Activated gamma-delta T cell treated with Interleukin-2 at 50 U/mL for 16 hours (primary cell): ENCODE measurements around the gene PDCL3.

ENCODE experiments used
- DNase-seq: peaks from one replicate; pipeline ENCODE4 v3.0.0-alpha.2; 2020

Gene PDCL3

DNA sequence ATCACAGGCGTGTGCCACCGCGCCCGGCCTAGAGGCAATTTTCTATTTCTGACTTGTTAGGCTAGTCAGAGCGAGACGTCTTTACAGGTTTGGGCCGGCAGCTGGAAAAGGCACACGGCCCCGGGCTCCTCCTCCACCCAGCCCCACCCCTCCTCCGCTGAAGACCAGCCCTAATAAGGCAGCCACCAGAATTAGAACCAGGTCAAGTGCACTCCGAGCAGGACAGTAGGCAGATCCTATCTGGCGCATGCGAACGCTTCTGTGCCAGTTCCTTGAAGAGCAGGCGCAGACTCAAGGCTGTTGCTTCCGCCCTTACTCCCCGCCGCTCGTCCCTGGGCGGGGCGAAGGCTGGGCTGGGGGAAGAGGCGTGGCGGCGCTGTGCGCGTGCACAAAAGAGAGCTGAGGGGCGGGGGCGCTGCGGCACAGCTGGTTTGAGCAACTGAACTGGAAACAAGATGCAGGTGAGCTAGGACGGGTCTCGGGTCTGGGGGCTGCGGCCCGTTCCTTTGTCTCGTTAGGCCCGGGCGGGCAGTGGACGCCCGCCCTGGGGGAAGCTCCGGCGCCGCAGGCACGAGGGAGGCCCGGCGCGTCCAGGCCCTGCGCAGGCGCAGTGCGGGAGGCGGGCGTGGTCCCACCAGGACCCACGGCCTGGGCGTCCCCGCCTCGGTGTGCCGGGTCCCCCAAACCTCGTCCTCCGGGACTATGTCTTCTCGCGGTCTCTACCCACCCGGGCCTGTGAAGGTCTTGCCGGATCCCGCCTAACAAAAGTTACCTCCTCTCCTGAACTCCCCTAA is at the start of gene PDCL3:
TSS of gene PDCL3 (plus strand) at position 381 of the 794 bp plus-strand sequence. CDS start at position 456, 75 bp downstream.
- DNase-seq = peak; percentile 92

DNA sequence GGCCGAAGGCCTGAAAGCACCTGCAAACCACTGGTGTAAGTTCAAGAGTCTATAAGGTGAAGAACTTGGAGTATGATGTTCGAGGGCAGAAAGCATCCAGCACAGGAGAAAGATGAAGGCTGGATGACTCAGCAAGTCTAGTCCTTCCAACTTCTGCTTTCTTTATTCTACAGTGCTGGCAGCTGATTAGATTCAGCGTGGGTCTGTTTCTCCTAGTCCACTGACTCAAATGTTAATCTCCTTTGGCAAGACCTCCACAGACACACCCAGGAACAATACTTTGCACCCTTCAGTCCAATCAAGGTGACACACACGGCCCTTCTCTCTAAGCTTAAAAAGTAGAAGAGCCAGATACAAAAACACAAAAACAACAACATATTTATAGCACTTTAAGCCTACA is 49.1 kb upstream of the PDCL3 start:
- DNase-seq = no peak

GRCh38 chr2:100517556-100517955 is 45.2 kb upstream of the PDCL3 start:
- DNase-seq = no peak

DNA sequence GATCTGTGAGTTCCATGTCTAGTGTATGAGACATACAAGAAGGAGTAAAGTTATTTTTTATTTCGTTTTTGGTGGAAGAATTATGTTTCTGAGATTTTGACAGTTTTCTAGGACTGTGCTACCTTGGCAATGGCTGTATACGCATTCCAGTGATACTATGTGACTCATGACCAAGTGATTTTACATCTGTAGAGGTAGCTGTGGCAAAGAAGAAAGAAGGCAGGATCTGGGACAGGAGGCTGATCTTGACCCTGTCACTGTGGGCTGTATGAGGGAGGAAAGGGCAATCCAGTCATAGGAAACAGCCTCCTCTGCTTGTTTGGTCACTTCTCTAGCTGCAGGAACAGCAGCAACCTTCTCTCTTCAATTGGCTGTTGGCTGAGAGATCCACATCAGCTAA is 44.0 kb upstream of the PDCL3 start:
- DNase-seq = no peak

GRCh38 chr2:100520224-100520623 is 42.6 kb upstream of the PDCL3 start:
- no peak for DNase-seq

DNA sequence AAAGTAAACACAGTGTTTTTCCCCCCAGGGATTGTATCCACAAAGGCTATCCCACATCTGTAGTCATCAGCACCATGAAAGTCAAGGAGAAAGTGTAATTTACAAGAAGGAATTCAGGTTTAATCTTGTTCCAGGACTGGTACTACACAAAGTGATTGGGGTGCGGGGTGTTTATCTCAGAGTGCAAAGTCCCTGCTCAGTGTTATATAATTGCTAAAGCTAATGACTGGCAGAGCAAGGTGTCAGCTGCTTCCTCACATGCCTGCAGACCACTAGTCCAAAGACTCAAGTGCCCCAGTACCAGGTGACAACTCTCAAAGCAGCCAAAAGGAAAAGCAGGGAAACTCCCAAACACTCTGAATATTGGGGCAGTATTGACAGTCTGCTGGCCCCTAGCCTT is 40.4 kb upstream of the PDCL3 start:
- no peak for DNase-seq

- no peak for DNase-seq
Measured at GRCh38 chr2:100524331-100524730, 38.5 kb upstream of the PDCL3 start.

GRCh38 chr2:100526868-100527267 is 35.9 kb upstream of the PDCL3 start:
- no peak for DNase-seq

DNA sequence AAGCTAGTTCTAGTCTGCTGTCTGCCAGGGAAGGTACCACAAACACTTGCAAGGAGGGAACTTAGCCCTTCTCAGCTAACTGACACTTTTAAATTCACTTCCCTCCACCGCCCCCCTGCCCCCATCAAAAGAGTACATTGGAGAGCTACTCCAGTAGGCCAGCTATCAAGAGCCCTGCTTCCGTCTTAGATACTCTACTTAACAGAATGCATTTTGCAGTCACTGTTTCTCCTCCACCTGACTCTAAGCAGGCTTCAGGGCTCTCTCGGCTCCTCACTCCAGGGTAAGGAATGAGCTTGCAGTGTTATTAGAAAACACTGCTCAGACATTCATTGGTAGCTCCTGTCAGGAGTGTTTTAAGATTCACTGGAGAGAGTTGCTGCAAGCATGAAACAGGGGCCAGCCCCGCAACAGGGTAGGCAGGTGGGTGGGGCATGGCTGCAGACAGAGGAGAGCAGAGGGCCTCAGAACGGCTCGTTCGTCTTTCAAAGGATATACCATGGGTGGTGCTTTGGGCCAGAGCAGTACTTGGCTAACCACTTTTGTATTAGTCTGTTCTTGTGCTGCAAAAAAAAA is 35.3 kb upstream of the PDCL3 start:
- no peak for DNase-seq

GRCh38 chr2:100529176-100529575 is 33.6 kb upstream of the PDCL3 start:
- DNase-seq = no peak

DNA sequence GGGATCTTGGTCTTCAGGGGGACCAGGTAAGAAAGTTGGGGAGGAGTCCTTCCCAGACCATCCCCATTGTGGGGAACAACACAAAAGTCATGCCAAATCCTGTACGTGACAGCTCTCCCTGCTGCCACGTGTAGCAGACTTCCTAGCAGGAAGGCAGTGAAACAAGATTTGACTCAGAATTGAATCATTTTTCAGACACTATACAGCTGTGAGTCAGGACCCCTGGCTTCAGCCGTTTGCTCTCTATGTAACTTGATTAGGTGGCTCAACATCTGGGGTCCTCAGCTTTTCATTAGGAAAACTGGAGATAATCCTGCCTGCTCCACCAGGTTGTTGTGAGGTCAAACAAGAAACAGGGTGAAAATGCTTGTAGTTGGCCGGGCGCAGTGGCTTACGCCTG is 32.9 kb upstream of the PDCL3 start:
- DNase-seq = no peak

- DNase-seq = no peak
Measured at GRCh38 chr2:100535855-100536254, 26.9 kb upstream of the PDCL3 start.

GRCh38 chr2:100537918-100538317 is 24.9 kb upstream of the PDCL3 start:
- no peak for DNase-seq

- DNase-seq = no peak
Measured at GRCh38 chr2:100539221-100539620, 23.6 kb upstream of the PDCL3 start.

GRCh38 chr2:100541404-100541803 is 21.4 kb upstream of the PDCL3 start:
- no peak for DNase-seq

- DNase-seq = no peak
Measured at GRCh38 chr2:100542418-100542817, 20.4 kb upstream of the PDCL3 start.

DNA sequence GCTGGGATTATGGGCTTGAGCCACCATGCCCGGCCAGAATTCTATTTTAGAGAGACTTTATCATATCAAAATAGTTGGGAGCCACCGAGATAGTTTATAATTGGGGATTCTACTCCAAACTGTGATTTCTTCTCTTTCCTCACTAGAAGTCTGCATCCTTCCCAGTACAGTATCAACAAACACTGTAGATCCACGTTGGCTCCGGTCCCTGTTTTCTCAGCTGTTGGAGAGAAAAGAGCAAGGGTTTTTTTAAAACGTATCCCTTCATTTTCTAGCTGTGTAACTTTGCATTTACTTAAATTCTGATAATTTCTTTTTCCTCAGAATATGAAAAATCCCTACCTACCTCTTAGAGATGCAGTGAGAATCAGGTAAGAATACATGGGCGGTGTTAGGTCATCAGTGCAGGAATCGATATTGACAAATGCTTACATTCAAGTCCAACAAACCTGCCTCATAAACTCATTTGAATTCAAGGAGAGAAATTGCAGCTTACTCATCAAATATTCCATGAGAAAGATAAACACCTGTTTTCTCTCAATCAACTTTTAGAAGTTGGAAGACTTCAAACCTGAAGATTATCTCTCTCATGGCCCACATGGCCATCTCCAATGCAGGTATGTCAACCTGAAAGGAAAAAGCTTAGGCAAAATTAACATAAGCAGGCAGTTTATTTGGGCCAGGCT is 17.7 kb upstream of the PDCL3 start:
- no peak for DNase-seq

GRCh38 chr2:100546469-100546868 is 16.3 kb upstream of the PDCL3 start:
- DNase-seq = no peak

DNA sequence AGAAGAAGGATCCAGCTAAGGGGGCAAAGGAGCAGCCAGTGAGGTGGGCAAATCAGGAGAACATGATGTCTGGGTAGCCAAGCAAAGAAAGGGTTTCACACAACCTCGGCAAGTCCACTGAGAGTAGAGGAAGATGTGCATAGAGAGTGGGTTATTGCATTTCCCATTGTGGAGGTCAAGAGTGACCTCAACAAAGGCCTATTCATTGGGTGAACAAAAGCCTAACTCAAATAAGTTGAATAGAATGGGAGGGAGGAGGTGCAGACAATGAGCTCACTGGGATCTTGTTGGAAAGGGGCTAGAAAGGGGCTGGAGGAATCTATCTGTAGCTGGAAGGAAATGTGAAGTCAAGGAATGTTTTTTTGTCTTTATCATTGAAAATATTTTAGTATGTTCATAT is 14.0 kb upstream of the PDCL3 start:
- no peak for DNase-seq

GRCh38 chr2:100551303-100551702 is 11.5 kb upstream of the PDCL3 start:
- DNase-seq = no peak

GRCh38 chr2:100554798-100555407 is 7.9 kb upstream of the PDCL3 start:
- DNase-seq = no peak

- no peak for DNase-seq
Measured at GRCh38 chr2:100556746-100557145, 6.0 kb upstream of the PDCL3 start.

GRCh38 chr2:100560216-100560830 is 2.5 kb upstream of the PDCL3 start:
- DNase-seq = no peak
